Bronchial smooth muscle cell (primary cell): ENCODE data around the gene BEND2. TPM values are rescaled to one million over a fixed set of nuclear protein-coding genes. Genes with fewer than 3 reads are reported as not detected.

ENCODE experiments used
- total RNA-seq: library from RNA; depleted of rRNA; stranded (reverse); fragments of >200 nt; gene quantifications from 2 replicates; pipeline ENCODE4 v1.2.1, GENCODE V29; 2014

BEND2 gene
- not detected in 2 replicates for total RNA-seq

GRCh38 chrX:18220786-18221185 lies at the start of gene BEND2:
TSS of gene BEND2 (minus strand) at chrX:18220886. CDS start at chrX:18220750, 136 bp downstream.

Other genes with a start within 250 kb of the BEND2 start
- gene SCML2, start 133.8 kb upstream of the BEND2 start, total RNA-seq: 0.79 and 1.1 TPM in 2 replicates
- 1.9 and 2.2 TPM in 2 replicates for gene CDKL5, start 204.7 kb upstream of the BEND2 start, total RNA-seq